ENCODE measurements around the gene VIT.

DNA sequence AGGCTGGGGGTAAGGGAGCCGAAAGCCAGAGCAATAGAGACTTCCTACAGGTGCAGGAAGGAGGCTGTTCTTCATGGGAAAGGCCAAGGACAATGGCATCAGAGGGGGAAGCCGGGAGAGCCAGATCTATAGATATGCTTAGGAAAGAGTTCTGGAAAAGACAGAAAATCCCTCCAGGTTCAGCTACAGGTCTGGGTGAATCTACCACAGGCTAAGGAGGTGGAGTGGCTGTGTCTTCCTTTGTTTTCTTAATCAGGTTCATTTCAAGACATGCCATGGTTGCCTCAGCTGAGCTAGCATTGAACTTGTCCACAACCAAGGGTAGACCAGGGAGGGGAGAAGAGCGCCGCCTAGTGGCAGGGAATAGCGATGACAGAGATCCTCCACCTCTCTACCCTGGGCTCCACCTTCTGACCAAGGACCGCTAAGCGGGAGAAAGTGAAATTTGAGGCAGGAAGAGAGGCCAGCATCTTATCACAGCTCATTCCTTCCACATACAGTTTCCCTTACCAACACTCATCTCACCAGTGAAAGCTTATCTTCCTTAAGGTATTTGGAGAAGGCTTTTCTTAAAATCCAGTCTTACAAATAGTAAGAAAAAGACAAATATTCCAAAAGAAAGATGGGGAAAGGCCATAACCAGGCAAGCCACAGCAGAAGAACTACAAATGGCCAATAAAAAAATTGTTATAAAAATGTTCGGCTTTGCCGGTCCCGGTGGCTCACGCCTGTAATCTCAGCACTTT is 74.2 kb downstream of the VIT start:
- TF ChIP-seq, protein P1, sequence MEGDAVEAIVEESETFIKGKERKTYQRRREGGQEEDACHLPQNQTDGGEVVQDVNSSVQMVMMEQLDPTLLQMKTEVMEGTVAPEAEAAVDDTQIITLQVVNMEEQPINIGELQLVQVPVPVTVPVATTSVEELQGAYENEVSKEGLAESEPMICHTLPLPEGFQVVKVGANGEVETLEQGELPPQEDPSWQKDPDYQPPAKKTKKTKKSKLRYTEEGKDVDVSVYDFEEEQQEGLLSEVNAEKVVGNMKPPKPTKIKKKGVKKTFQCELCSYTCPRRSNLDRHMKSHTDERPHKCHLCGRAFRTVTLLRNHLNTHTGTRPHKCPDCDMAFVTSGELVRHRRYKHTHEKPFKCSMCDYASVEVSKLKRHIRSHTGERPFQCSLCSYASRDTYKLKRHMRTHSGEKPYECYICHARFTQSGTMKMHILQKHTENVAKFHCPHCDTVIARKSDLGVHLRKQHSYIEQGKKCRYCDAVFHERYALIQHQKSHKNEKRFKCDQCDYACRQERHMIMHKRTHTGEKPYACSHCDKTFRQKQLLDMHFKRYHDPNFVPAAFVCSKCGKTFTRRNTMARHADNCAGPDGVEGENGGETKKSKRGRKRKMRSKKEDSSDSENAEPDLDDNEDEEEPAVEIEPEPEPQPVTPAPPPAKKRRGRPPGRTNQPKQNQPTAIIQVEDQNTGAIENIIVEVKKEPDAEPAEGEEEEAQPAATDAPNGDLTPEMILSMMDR (IDR thresholded peaks at IDR 0.05; ENCODE audit: insufficient read depth, low read length, poor library complexity, severe bottlenecking), result peak; percentile 70
- TF ChIP-seq EZH2phosphoT487 (conservative IDR thresholded peaks at IDR 0.05; ENCODE audit: low read length), result no peak

All from SU-DHL-6 (cell line).